Spleen (tissue), 7 donors: ENCODE data around the gene DYSF.

ENCODE experiments used
- CTCF ChIP-seq, 11 experiments: fragments of 200-600 bp in 7 of 11; fragments of 450-650 bp in 4 of 11; sonication (generic) in 4 of 11; IDR thresholded peaks in 8 of 11; conservative IDR thresholded peaks in 3 of 11; 1 replicate in 7 of 11; 2 replicates in 4 of 11; pipeline versions ENCODE4 v1.4.0 to v1.8.0; 2016 to 2021; ENCODE audit warnings: antibody characterized with exemption in 11 of 11, inconsistent platforms in 4 of 11, mild to moderate bottlenecking in 1 of 11
- POLR2AphosphoS5 ChIP-seq, 3 donors: sonication (generic); formaldehyde crosslinking; IDR thresholded peaks; one replicate each; pipeline ENCODE4 v1.5.1; 2017; ENCODE audit warnings: antibody characterized with exemption in 3 of 3
- donor health status: DM: no; HTN: no; CAD: no; lungs with moderate emphysema.
- donor health status: DM: no; HTN: no; CAD: no.
- donor health status: DM: no; HTN: no; CAD: no.

- no peak for TF ChIP-seq POLR2AphosphoS5 (IDR thresholded peaks at IDR 0.05)
- TF ChIP-seq CTCF (IDR thresholded peaks at IDR 0.05 in 8 of 11, conservative IDR thresholded peaks at IDR 0.05 in 3 of 11), result no peak
Observed at GRCh38 chr2:71714601-71715240, 261.4 kb downstream of the DYSF start.
